ENCODE measurements around the gene ERMP1. TPM values are rescaled to one million over a fixed set of nuclear protein-coding genes. Genes with fewer than 3 reads are reported as not detected.
"Not testable (repeated sequence)": the region's sequence is repeated elsewhere in the genome, so short reads cannot be mapped to it uniquely, and the experiment has no call there.

Gene ERMP1
- polyA plus RNA-seq, 1 donor from 2014 or later = 7.8 TPM

DNA sequence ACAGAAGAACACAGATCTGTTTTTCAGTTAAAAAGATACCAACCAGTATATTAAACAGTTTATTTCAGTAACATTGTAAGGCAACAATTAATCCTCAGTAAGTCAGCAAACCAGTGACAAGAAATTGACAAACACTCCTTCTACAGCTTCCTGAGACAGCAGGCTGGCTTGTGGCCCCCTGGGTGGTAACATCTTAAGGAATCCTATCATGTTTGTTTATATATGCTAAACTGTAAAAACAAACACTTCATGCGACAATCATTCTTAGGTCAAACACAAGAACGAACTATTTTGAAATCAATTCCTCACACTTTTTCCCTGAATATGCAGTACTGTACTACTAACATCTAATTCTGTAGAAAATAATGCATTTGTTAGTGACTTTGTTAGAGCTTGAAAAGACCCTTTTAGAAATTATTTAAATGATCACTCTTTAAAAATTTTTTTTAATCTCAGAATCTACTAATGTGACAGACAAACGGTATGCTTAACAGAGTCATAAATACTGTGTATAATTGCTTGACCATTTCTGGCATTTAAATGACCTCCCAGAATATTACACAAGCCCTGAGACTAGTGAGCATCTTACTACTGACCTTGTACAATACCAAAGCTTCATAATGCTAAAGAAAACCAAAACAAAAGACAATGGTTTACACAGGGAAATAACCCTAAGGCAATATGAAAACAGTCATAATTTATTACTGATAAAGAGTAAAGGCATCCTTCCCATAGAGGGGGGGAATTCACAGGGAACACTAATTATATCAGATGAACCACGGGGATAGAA, 48.2 kb downstream of the ERMP1 start:
- Histone ChIP-seq H3K27me3 (ENCODE audit: insufficient read depth, low read depth, low read length) (no peaks in the 10 kb centered on the region), H3K36me3 (ENCODE audit: insufficient read depth, low read length) (no peaks in the 10 kb centered on the region), H2AFZ (ENCODE audit: low read depth, low read length) (no peak overlapping the region), H3K9me3 (ENCODE audit: low read length) (no peaks in the 10 kb centered on the region), H3K79me2 (replicated peaks; ENCODE audit: insufficient read depth, low read length) (no peaks in the 10 kb centered on the region), H3K4me3 (ENCODE audit: low read length) (no peak overlapping the region), H4K20me1 (ENCODE audit: insufficient read depth) (no peaks in the 10 kb centered on the region), H3K4me2 (ENCODE audit: low read length) (no peak overlapping the region), H3K27ac (ENCODE audit: low read length) (no peak overlapping the region), H3K9ac (ENCODE audit: low read length) (no peak overlapping the region), H3F3A (ENCODE audit: insufficient read depth, low read length, poor library complexity, severe bottlenecking) (no peaks in the 10 kb centered on the region), H3K9me2 (ENCODE audit: insufficient read depth, low read length) (no peaks in the 10 kb centered on the region)
- TF ChIP-seq SMC3 (conservative IDR thresholded peaks at IDR 0.05; ENCODE audit: poor library complexity) = no peak
- no peak for TF ChIP-seq TAF1 (IDR thresholded peaks at IDR 0.05; ENCODE audit: low read depth)
- no peak for TF ChIP-seq RAD21 (conservative IDR thresholded peaks at IDR 0.05)
- TF ChIP-seq EP300 (conservative IDR thresholded peaks at IDR 0.05; ENCODE audit: poor library complexity, severe bottlenecking) = no peak

DNA sequence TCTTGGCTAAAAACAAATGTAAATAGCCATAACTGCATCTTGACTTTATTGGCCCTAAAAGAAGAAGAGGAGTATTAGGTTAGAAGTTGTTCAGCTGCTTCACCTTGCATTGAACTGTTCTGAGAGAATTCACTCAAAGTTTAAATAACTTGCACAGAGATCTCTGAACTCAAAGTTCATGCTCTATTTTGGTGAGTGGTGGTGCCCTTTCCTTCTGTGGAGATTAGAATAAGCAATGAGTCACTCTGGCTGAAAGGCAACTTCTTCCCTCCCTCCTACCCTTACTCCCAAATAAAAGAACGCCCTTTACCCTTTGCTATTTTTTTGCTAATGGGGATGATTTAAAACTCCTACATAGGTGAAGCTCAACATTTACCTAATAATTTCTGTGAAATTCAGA, 48.9 kb downstream of the ERMP1 start:
- no peak overlapping the region for H3K9ac ChIP-seq (ENCODE audit: low read length)
- no peak overlapping the region for H3K27ac ChIP-seq (ENCODE audit: low read length)
- H2AFZ ChIP-seq (ENCODE audit: low read depth, low read length) = no peak overlapping the region
- no peaks in the 10 kb centered on the region for H3K9me3 ChIP-seq (ENCODE audit: low read length)
- H3K36me3 ChIP-seq (ENCODE audit: insufficient read depth, low read length) = no peaks in the 10 kb centered on the region
- H3K9me2 ChIP-seq (ENCODE audit: insufficient read depth, low read length) = no peaks in the 10 kb centered on the region
- H3K4me2 ChIP-seq (ENCODE audit: low read length) = no peak overlapping the region
- H3F3A ChIP-seq (ENCODE audit: insufficient read depth, low read length, poor library complexity, severe bottlenecking) = no peaks in the 10 kb centered on the region
- H3K27me3 ChIP-seq (ENCODE audit: insufficient read depth, low read depth, low read length) = no peaks in the 10 kb centered on the region
- no peak overlapping the region for H3K4me3 ChIP-seq (ENCODE audit: low read length)
- TF ChIP-seq, protein P1, sequence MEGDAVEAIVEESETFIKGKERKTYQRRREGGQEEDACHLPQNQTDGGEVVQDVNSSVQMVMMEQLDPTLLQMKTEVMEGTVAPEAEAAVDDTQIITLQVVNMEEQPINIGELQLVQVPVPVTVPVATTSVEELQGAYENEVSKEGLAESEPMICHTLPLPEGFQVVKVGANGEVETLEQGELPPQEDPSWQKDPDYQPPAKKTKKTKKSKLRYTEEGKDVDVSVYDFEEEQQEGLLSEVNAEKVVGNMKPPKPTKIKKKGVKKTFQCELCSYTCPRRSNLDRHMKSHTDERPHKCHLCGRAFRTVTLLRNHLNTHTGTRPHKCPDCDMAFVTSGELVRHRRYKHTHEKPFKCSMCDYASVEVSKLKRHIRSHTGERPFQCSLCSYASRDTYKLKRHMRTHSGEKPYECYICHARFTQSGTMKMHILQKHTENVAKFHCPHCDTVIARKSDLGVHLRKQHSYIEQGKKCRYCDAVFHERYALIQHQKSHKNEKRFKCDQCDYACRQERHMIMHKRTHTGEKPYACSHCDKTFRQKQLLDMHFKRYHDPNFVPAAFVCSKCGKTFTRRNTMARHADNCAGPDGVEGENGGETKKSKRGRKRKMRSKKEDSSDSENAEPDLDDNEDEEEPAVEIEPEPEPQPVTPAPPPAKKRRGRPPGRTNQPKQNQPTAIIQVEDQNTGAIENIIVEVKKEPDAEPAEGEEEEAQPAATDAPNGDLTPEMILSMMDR (IDR thresholded peaks at IDR 0.05; ENCODE audit: poor library complexity, severe bottlenecking) = no peak
- TF ChIP-seq POLR2AphosphoS5 (IDR thresholded peaks at IDR 0.05) (no peak), SMC3 (conservative IDR thresholded peaks at IDR 0.05; ENCODE audit: poor library complexity) (no peak), EZH2 (IDR thresholded peaks at IDR 0.05; ENCODE audit: borderline replicate concordance, insufficient read depth, low read length, poor library complexity, severe bottlenecking) (no peak), MXI1 (conservative IDR thresholded peaks at IDR 0.05; ENCODE audit: poor library complexity, severe bottlenecking) (no peak), RAD21 (conservative IDR thresholded peaks at IDR 0.05) (no peak), REST (IDR thresholded peaks at IDR 0.05; ENCODE audit: borderline replicate concordance) (no peak), EP300 (conservative IDR thresholded peaks at IDR 0.05; ENCODE audit: poor library complexity, severe bottlenecking) (no peak), TAF1 (IDR thresholded peaks at IDR 0.05; ENCODE audit: low read depth) (no peak)
- no peaks in the 10 kb centered on the region for H4K20me1 ChIP-seq (ENCODE audit: insufficient read depth)
- H3K79me2 ChIP-seq (replicated peaks; ENCODE audit: insufficient read depth, low read length) = no peaks in the 10 kb centered on the region

GRCh38 chr9:5783420-5783819, 49.5 kb downstream of the ERMP1 start:
- H3K27ac ChIP-seq (ENCODE audit: low read length); H3F3A ChIP-seq (ENCODE audit: insufficient read depth, low read length, poor library complexity, severe bottlenecking); H4K20me1 ChIP-seq (ENCODE audit: insufficient read depth); H3K4me3 ChIP-seq (ENCODE audit: low read length); H3K9me2 ChIP-seq (ENCODE audit: insufficient read depth, low read length); H3K27me3 ChIP-seq (ENCODE audit: insufficient read depth, low read depth, low read length); H3K9ac ChIP-seq (ENCODE audit: low read length); H3K4me2 ChIP-seq (ENCODE audit: low read length); H3K36me3 ChIP-seq (ENCODE audit: insufficient read depth, low read length); H3K9me3 ChIP-seq (ENCODE audit: low read length); H2AFZ ChIP-seq (ENCODE audit: low read depth, low read length); H3K79me2 ChIP-seq (replicated peaks; ENCODE audit: insufficient read depth, low read length): not testable (repeated sequence)

DNA sequence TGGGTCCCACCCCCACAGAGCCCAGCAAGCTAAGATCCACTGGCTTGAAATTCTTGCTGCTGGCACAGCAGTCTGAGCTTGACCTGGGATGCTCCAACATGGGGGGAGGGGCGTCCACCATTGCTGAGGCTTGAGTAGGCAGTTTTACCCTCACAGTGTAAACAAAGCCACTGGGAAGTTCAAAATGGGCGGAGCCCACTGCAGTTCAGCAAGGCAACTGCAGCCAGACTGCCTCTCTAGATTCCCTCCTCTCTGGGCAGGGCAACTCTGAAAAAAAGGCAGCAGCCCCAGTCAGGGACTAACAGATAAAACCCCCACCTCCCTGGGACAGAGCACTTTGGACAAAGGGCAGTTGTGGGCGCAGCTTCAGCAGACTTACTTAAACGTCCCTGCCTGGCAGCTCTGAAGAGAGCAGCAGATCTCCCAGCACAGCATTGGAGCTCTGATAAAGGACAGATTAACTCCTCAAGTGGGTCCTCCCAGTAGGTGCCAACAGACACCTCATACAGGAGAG, 53.2 kb downstream of the ERMP1 start:
- not testable (repeated sequence) for H3F3A ChIP-seq (ENCODE audit: insufficient read depth, low read length, poor library complexity, severe bottlenecking); H3K4me2 ChIP-seq (ENCODE audit: low read length); H3K27me3 ChIP-seq (ENCODE audit: insufficient read depth, low read depth, low read length); H3K36me3 ChIP-seq (ENCODE audit: insufficient read depth, low read length); H3K27ac ChIP-seq (ENCODE audit: low read length); H4K20me1 ChIP-seq (ENCODE audit: insufficient read depth); H3K9me2 ChIP-seq (ENCODE audit: insufficient read depth, low read length); H3K79me2 ChIP-seq (replicated peaks; ENCODE audit: insufficient read depth, low read length); H3K9ac ChIP-seq (ENCODE audit: low read length); H3K9me3 ChIP-seq (ENCODE audit: low read length); H2AFZ ChIP-seq (ENCODE audit: low read depth, low read length); H3K4me3 ChIP-seq (ENCODE audit: low read length)
